Measurements from ENCODE around the gene PRR5. TPM values are rescaled to one million over a fixed set of nuclear protein-coding genes. Genes with fewer than 3 reads are reported as not detected.

PRR5 gene
- total RNA-seq, 2 experiments from 2014 or later: 0.19 to 1.8 TPM

GRCh38 chr22:44734801-44735517, 33.0 kb downstream of the PRR5 start:
- intact Hi-C loops (cut with micrococcal nuclease; ENCODE audit: unreplicated experiment): loop anchor here (1.0 kb wide), 1 partner anchor 38 kb away; no protein-coding TSS in a partner anchor

GRCh38 chr22:44735518-44736428, 33.8 kb downstream of the PRR5 start:
- no peaks in the 10 kb centered on the region for H3K79me2 ChIP-seq (ENCODE audit: insufficient read depth, low read depth, low read length)
- H4K20me1 ChIP-seq (ENCODE audit: insufficient read depth, low read length): no peaks in the 10 kb centered on the region
- H3K4me3 ChIP-seq (ENCODE audit: low read depth, low read length, poor library complexity, severe bottlenecking): no peak overlapping the region
- H3K4me2 ChIP-seq (ENCODE audit: low read length): no peak overlapping the region
- H3K4me1 ChIP-seq (ENCODE audit: insufficient read depth, low read length, poor library complexity, severe bottlenecking): no peaks in the 10 kb centered on the region
- CTCF ChIA-PET (ENCODE audit: unreplicated experiment): no interaction called here
- POLR2A ChIA-PET: no interaction called here
- peak; percentile 71 for DNase-seq (ENCODE audit: low spot score)
- no TSS peak for BruUV-seq (replicated peaks)
- no peaks in the 10 kb centered on the region for H3K9me2 ChIP-seq (ENCODE audit: insufficient read depth, low read length)
- TF ChIP-seq EZH2phosphoT487 (IDR thresholded peaks at IDR 0.05; ENCODE audit: borderline replicate concordance, low read depth, low read length) (no peak), CTCF (conservative IDR thresholded peaks at IDR 0.05; ENCODE audit: low read length) (peak; percentile 88)
- no peak overlapping the region for H3K27ac ChIP-seq (ENCODE audit: low read depth, low read length, poor library complexity, severe bottlenecking)
- intact Hi-C loops (cut with micrococcal nuclease; ENCODE audit: unreplicated experiment): loop anchor here (1.0 kb wide), 1 partner anchor 38 kb away; no protein-coding TSS in a partner anchor
- no peaks in the 10 kb centered on the region for H3K9me3 ChIP-seq (ENCODE audit: low read length)
- no peak overlapping the region for H2AFZ ChIP-seq (ENCODE audit: low read length)
- H3K36me3 ChIP-seq (ENCODE audit: insufficient read depth, low read length): no peaks in the 10 kb centered on the region

More at GRCh38 chr22:44734801-44735517, 33.0 kb downstream of the PRR5 start:
- DNase-seq (ENCODE audit: low spot score): no peak
- Histone ChIP-seq H4K20me1 (ENCODE audit: insufficient read depth, low read length) (no peaks in the 10 kb centered on the region), H3K79me2 (ENCODE audit: insufficient read depth, low read depth, low read length) (no peaks in the 10 kb centered on the region), H3K4me3 (ENCODE audit: low read depth, low read length, poor library complexity, severe bottlenecking) (no peak overlapping the region), H3K27ac (ENCODE audit: low read depth, low read length, poor library complexity, severe bottlenecking) (no peak overlapping the region), H3K4me2 (ENCODE audit: low read length) (no peak overlapping the region), H2AFZ (ENCODE audit: low read length) (no peak overlapping the region), H3K9me2 (ENCODE audit: insufficient read depth, low read length) (no peaks in the 10 kb centered on the region), H3K36me3 (ENCODE audit: insufficient read depth, low read length) (no peaks in the 10 kb centered on the region), H3K4me1 (ENCODE audit: insufficient read depth, low read length, poor library complexity, severe bottlenecking) (no peaks in the 10 kb centered on the region), H3K9me3 (ENCODE audit: low read length) (no peaks in the 10 kb centered on the region)
- no TSS peak for BruUV-seq (replicated peaks)
- POLR2A ChIA-PET: no interaction called here
- CTCF ChIA-PET (ENCODE audit: unreplicated experiment): no interaction called here
- TF ChIP-seq EZH2phosphoT487 (IDR thresholded peaks at IDR 0.05; ENCODE audit: borderline replicate concordance, low read depth, low read length) (no peak), CTCF (conservative IDR thresholded peaks at IDR 0.05; ENCODE audit: low read length) (no peak)
